Hematopoietic multipotent progenitor cell treated with erythropoietin and hydrocortisone succinate and interleukin-3 and kit ligand, for 15 days (in vitro differentiated cells): ENCODE data around the gene EFR3B.
"Not testable (repeated sequence)": the region's sequence is repeated elsewhere in the genome, so short reads cannot be mapped to it uniquely, and the experiment has no call there.

Source experiments
- DNase-seq: peaks from one replicate; pipeline ENCODE4 v3.0.0-alpha.2; 2015; ENCODE audit warnings: low spot score

The EFR3B gene

DNA sequence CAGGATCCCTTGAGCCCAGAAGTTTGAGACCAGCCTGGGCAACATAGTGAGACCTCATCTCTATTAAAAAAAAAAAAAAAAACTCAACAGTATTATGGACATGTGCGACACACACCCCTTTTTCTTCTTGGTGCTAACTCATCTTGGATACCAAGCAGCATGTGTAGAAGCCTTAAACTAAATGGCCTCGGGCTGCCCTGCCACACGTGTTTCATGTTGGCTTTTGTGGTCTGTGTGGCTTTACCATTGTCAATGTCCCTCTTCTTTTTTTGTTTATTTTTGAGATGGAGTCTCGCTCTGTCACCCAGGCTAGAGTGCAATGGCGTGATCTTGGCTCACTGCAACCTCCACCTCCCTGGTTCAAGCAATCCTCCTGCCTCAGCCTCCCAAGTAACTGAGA is 109.1 kb downstream of the EFR3B start:
- DNase-seq: not testable (repeated sequence)

GRCh38 chr2:25151718-25152117 is 109.8 kb downstream of the EFR3B start:
- DNase-seq: no peak

GRCh38 chr2:25155401-25155800 is 113.5 kb downstream of the EFR3B start:
- no peak for DNase-seq

DNA sequence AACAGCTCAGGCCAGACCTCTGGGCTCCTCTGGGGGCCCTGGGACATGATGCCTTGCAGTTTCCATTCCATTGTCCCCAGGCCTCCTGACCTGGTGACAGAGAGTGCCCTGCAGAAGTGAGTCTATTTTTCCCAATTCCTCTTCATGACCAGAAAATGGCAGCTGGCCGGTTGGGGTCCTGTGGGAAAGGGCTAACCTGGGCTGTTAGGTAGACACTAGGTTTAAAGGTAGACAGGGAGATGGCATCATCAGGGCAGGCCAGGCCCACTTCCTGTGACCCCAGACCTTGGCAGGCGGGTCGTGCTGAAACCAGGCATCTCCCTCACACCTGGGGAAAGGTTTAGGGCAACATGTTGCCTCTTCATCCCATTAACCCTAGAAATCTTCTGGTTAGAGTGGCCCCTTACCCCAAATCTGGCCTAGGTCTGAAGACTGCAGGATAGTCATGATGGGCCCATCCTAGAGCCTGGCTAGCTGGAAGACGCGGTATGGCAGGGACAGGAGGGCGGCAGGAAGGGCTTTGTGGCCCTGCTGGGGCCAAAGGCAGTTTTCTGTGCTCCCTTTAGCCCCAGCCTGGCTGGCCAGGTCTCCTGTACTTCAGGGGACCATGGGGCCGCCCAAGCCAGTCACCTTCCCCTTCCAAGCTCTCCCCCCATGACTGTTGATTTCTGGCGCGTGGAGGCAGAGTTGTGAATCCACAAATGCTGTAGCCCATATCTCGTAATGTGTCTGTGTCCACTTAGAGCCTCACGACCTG is 116.4 kb downstream of the EFR3B start:
- no peak for DNase-seq

GRCh38 chr2:25159949-25160348 is 118.1 kb downstream of the EFR3B start:
- no peak for DNase-seq

DNA sequence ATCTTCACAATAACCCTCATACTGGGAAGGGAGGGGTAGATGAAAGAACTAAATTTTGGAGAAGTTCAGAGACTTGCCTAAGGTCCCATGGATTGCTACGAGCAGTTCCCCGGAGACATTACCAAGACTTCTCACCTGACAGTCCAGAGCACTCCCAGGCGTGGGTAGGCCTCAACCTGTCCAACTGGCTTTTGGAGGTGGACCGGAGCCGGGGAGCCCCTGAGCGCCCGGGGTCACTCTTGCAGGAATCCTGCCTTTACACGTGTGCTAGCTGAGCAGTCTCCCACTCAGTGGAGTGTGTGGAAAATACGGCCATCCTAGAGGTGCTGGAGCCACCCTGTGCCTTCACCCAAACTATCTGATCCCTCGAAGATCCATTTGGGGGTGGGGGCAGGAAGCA is 118.5 kb downstream of the EFR3B start:
- DNase-seq: no peak

- peak; percentile 45 for DNase-seq
Observed at GRCh38 chr2:25161055-25161781, 119.3 kb downstream of the EFR3B start.

DNA sequence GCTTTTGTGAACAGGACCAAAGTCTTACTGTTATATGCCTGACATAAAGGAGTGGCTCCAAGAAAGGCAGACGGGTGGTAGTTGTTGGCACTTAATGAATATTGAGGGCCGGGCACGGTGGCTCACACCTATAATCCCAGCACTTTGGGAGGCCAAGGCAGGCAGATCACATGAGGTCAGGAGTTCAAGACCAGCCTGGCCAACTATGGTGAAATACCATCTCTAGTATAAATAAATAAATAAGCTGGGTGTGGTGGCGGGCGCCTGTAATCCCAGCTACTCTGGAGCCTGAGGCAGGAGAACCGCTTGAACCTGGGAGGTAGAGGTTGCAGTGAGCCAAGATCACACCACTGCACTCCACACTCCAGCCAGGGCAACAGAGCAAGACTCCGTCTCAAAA is 120.2 kb downstream of the EFR3B start:
- not testable (repeated sequence) for DNase-seq

- DNase-seq: no peak
Observed at GRCh38 chr2:25164561-25164960, 122.7 kb downstream of the EFR3B start.

DNA sequence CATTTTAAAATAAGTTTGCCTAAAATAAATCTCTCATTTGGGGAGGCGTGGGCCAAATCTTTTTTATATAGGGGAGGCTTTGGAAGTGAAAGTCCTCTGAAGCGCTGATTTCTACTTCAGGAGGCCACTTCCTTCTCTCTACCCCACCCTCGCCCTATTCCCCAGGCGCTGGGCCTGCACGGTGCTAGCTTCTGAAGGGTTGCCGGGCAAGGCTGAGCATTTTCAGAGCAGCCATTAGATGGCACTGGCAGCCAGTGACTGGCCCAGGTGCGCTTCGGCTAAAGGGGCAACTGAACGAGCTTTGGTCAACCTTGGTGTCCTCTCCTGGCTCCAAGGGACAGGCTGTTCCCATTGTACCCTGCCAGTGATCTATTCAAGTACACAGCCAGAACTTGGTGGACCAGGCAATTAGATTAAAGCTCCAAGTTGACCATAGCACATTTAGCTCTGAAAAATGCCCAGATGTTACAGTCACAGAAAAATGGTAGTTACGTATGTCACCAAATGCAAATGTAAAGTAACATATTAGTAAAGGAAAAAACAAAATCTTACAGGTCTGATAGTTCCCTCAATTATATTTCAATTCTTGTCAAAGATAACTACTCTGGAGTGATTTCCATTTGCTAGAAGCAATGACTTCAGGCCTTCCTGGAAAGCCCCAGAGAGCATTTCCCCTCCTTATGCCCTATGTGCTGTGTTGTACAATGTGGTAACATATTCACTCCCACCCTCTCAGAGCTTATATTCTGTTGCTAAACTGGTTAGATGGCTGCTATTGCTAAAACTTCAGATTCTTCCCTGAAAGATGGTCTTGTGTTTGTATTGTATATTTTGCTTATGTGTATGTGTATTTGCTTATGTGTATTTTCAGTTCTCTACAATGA is 124.4 kb downstream of the EFR3B start:
- DNase-seq: peak; percentile 20

GRCh38 chr2:25168256-25169072 is 126.6 kb downstream of the EFR3B start, which contains the start of gene POMC:
Gene POMC, minus strand, starts transcription at chr2:25168580. Its CDS starts 3,808 bp downstream, at chr2:25164772.
- DNase-seq: no peak

GRCh38 chr2:25169073-25169470 is 127.2 kb downstream of the EFR3B start:
- DNase-seq: no peak

DNA sequence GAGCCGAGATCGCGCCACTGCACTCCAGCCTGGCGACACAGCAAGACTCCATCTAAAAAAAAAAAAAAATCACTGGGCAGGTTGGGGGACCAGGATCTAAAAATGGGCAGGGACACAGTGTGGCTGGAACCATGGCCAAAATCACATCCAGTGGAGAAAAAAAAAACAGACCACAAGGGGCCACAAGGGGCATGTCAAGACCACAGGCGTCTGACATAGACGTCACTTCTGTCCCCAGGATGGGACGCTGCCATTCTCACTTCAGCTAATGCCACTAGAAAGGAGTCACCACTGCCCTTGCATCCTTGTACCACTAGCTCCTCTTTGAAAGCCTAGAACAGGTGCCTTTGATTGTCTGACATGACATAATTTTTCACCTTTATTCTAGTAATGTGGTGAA is 129.0 kb downstream of the EFR3B start:
- DNase-seq: no peak

GRCh38 chr2:25173719-25174118 is 131.8 kb downstream of the EFR3B start:
- no peak for DNase-seq

DNA sequence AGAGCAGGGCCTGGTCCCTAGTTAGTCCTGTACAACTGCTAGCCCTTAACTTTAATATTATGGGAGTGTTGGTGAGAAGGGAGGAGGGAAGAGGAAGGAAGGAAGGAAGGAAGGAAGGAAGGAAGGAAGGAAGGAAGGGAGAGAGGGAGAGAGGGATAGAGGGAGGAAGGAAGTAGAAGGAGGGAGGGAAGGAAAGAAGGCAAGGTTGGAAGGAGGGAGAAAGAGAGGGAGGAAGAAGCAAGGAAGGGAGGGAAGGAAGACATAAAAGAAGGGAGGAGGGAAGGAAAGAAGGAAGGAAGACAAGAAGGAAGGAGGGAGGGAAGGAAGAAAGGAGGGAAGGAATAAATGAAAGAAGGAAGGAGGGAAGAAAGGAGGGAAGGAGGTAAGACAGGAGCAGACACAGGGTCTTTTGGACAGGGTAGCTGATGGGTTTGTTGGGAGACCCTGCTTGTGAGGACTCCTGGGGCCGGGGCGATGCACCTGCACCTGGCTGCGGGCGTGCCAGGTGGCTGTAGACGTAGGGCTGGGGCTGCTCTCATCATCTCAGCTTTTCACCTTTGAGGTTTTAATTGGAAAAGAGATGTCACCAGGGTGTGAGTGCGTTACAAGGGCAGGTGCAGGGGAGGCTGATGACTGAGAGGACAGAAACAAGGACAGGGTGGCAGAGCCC is 132.5 kb downstream of the EFR3B start:
- no peak for DNase-seq

DNA sequence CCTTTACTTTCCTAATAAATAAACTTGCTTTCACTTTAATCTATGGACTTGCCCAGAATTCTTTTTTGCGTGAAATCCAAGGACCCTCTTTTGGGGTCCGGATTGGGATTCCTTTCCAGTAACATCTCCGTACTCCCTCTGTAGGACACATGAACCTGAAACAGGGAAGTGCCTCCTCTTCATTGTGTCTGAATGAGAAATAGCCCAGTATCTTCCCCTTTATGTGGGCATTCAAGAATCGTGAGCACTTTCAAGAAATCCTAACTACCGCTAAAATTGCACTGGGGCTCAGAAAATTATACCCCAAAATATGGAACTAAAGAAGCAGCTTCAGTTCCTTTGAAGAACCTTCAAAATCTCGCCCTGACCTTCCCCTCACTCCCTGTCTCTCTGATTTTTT is 134.3 kb downstream of the EFR3B start:
- DNase-seq: no peak

GRCh38 chr2:25176541-25177181 is 134.8 kb downstream of the EFR3B start:
- no peak for DNase-seq

- no peak for DNase-seq
Observed at GRCh38 chr2:25177211-25177611, 135.3 kb downstream of the EFR3B start.

DNA sequence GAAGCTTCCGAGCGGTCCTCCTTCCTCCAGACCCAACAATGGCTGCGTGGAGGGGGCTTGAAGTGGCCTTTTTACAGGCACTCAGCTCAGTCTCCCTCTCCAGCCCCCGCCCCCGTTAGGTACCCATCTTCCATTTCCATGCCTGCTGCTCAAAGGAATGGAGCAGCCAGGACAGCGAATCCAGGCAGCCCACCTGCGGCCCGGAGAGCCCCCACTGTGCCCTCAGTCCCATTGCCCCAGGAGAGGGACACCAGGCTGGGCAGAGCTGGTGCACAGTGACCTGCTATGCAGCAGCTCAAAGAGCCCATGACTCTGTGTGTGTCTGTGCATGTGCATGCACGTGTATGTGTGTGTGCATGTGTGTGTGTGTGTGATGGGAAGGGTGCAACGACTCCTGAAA is 137.1 kb downstream of the EFR3B start:
- no peak for DNase-seq

DNA sequence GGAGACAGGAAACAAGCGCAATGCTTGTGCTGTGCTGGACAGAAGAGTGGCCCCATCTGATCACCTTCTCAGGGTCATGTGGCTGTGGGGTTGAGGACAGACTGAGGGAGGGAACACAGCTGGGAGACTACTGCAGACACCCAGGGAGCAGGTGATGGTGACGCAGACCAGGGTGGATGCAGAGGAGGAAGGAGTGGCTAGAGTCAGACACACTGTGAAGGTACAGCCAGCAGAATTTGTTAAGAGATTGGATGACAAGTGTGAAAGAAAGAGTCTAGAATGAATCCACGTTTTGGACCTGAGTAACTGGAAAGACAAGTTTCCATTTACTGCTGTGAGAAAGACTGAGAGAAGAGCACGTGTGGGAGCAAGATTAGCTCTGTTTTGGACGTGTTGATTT is 142.4 kb downstream of the EFR3B start:
- DNase-seq: no peak
